Stimulated activated CD4-positive, alpha-beta T cell treated with anti-CD3 and anti-CD28 coated beads, Interleukin-4, amount 100 ng/mL, for 24 hours (primary cell): ENCODE results near the gene DCBLD2.
A peak's percentile ranks its signal among the peaks of the same experiment; 100 is the strongest.

Experiments
- DNase-seq: peaks from one replicate; pipeline ENCODE4 v3.0.0-alpha.2; 2020

DCBLD2 gene

GRCh38 chr3:98901392-98902350 is at the start of gene DCBLD2:
Gene DCBLD2, minus strand, starts transcription at chr3:98901695. Its CDS starts 369 bp downstream, at chr3:98901326.
- DNase-seq = peak; percentile 94

GRCh38 chr3:98945666-98946065 is 44.2 kb upstream of the DCBLD2 start:
- DNase-seq = no peak

GRCh38 chr3:98945101-98945524 is 43.6 kb upstream of the DCBLD2 start:
- no peak for DNase-seq

- no peak for DNase-seq
These were observed 28.9 kb upstream of the DCBLD2 start for GRCh38 chr3:98930413-98930812.

- no peak for DNase-seq
These were observed 20.5 kb upstream of the DCBLD2 start for GRCh38 chr3:98921957-98922356.

- no peak for DNase-seq
These were observed 18.7 kb upstream of the DCBLD2 start for GRCh38 chr3:98920166-98920565.

GRCh38 chr3:98918586-98918985 is 17.1 kb upstream of the DCBLD2 start:
- DNase-seq = no peak

- DNase-seq = no peak
These were observed 16.1 kb upstream of the DCBLD2 start for GRCh38 chr3:98917608-98918007.

GRCh38 chr3:98914210-98915080 is 12.9 kb upstream of the DCBLD2 start:
- no peak for DNase-seq

GRCh38 chr3:98912448-98912847 is 11.0 kb upstream of the DCBLD2 start:
- DNase-seq = no peak

GRCh38 chr3:98906230-98906629 is 4.7 kb upstream of the DCBLD2 start:
- no peak for DNase-seq

- DNase-seq = no peak
These were observed 2.4 kb upstream of the DCBLD2 start for GRCh38 chr3:98903705-98904481.

GRCh38 chr3:98903099-98903498 is 1.6 kb upstream of the DCBLD2 start:
- no peak for DNase-seq

GRCh38 chr3:98902351-98902740 is 851 bp upstream of the DCBLD2 start:
- no peak for DNase-seq

GRCh38 chr3:98901119-98901391 is 440 bp downstream of the DCBLD2 start:
- DNase-seq = peak; percentile 5

- DNase-seq = no peak
These were observed 1.0 kb downstream of the DCBLD2 start for GRCh38 chr3:98900265-98901118.

- no peak for DNase-seq
These were observed 3.8 kb downstream of the DCBLD2 start for GRCh38 chr3:98897701-98898100.

- no peak for DNase-seq
These were observed 6.5 kb downstream of the DCBLD2 start for GRCh38 chr3:98894791-98895576.

- no peak for DNase-seq
These were observed 7.8 kb downstream of the DCBLD2 start for GRCh38 chr3:98893740-98894139.

GRCh38 chr3:98892263-98892662 is 9.2 kb downstream of the DCBLD2 start:
- DNase-seq = no peak
